ENCODE measurements around the gene RP2.

Gene RP2

GRCh38 chrX:46920235-46920634, 83.4 kb downstream of the RP2 start:
- no peak for DNase-seq (ENCODE audit: low read depth)

- no peak for DNase-seq (ENCODE audit: low read depth)
Measured at GRCh38 chrX:46922611-46923010, 85.8 kb downstream of the RP2 start.

GRCh38 chrX:46927718-46928117, 90.9 kb downstream of the RP2 start:
- DNase-seq (ENCODE audit: low read depth) = no peak

GRCh38 chrX:46929439-46930261, 92.8 kb downstream of the RP2 start:
- peak; percentile 20 for DNase-seq (ENCODE audit: low read depth)
